ENCODE data around the gene ALMS1.
"Not testable (repeated sequence)": the region's sequence is repeated elsewhere in the genome, so short reads cannot be mapped to it uniquely, and the experiment has no call there.

The ALMS1 gene

GRCh38 chr2:73530773-73531172, 145.1 kb downstream of the ALMS1 start:
- DNase-seq; H2BK12ac ChIP-seq (ENCODE audit: low read length in 2 of 2); H3K18ac ChIP-seq (ENCODE audit: low read depth in 1 of 2, low read length in 2 of 2); H3K79me1 ChIP-seq (replicated peaks; ENCODE audit: low read length, poor library complexity, severe bottlenecking); H3K4me2 ChIP-seq (ENCODE audit: low read length, poor library complexity, severe bottlenecking); H3K4ac ChIP-seq (ENCODE audit: low read depth in 1 of 2, low read length in 2 of 2); H3K23ac ChIP-seq (ENCODE audit: low read length in 2 of 2); H4K91ac ChIP-seq (ENCODE audit: low read length); H2AFZ ChIP-seq (ENCODE audit: low read depth, low read length); H2AK5ac ChIP-seq (ENCODE audit: low read length, severe bottlenecking); H3K27me3 ChIP-seq (ENCODE audit: control insufficient read depth in 1 of 2, insufficient read depth in 1 of 2, low read length in 2 of 2); H2BK120ac ChIP-seq (ENCODE audit: low read depth, low read length); H3K9ac ChIP-seq (ENCODE audit: low read length); H3K27ac ChIP-seq (ENCODE audit: low read length, poor library complexity, severe bottlenecking); H2BK5ac ChIP-seq (ENCODE audit: low read depth, low read length, poor library complexity, severe bottlenecking); H3K14ac ChIP-seq (ENCODE audit: low read length in 2 of 2); H2BK15ac ChIP-seq (ENCODE audit: low read depth, poor library complexity, severe bottlenecking); H3K4me3 ChIP-seq (ENCODE audit: insufficient read depth in 1 of 2, low read depth in 1 of 2, low read length in 2 of 2); H4K8ac ChIP-seq (ENCODE audit: low read length); H3K4me1 ChIP-seq (ENCODE audit: control insufficient read depth, insufficient read depth, low read depth, low read length): not testable (repeated sequence)
- H3K36me3 ChIP-seq (ENCODE audit: control insufficient read depth in 1 of 2, insufficient read depth in 2 of 2, low read depth in 1 of 2, low read length in 2 of 2) = peaks cover 17 to 19% of the 10 kb centered on the region in 2 experiments
- 96% methylated on average over 4 of the region's 4 CpGs for WGBS
- peaks cover 25% of the 10 kb centered on the region for H3K9me3 ChIP-seq (ENCODE audit: control insufficient read depth, low read length)

DNA sequence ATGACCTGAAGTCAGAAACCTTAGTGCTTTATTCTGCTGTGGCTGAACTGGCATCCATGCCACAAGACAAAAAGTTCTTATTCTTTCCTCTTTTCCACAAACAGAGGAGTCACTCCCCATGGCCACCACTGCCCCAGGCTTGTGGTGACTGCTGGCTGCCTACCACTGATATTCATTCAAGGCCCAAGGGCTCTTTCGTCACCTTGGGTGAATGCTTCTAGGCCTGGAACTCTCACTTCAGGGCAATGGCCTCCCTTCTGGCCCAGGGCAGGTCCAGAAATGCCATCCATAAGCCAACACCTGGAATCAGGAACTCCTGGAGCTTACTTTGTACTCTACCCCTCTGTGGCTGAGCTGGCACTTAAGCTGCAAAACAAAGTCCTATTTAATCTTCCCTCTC, 146.7 kb downstream of the ALMS1 start:
- H3K27ac ChIP-seq (ENCODE audit: low read length, poor library complexity, severe bottlenecking) = no peak overlapping the region
- no peak overlapping the region for H3K18ac ChIP-seq (ENCODE audit: low read depth in 1 of 2, low read length in 2 of 2)
- H3K36me3 ChIP-seq (ENCODE audit: control insufficient read depth in 1 of 2, insufficient read depth in 2 of 2, low read depth in 1 of 2, low read length in 2 of 2) = peaks cover 17 to 21% of the 10 kb centered on the region in 2 experiments
- no peak overlapping the region for H2BK12ac ChIP-seq (ENCODE audit: low read length in 2 of 2)
- H3K4me3 ChIP-seq (ENCODE audit: insufficient read depth in 1 of 2, low read depth in 1 of 2, low read length in 2 of 2) = no peak overlapping the region
- H2BK5ac ChIP-seq (ENCODE audit: low read depth, low read length, poor library complexity, severe bottlenecking) = no peak overlapping the region
- H3K9ac ChIP-seq (ENCODE audit: low read length) = no peak overlapping the region
- H2BK15ac ChIP-seq (ENCODE audit: low read depth, poor library complexity, severe bottlenecking) = no peak overlapping the region
- H4K8ac ChIP-seq (ENCODE audit: low read length) = no peak overlapping the region
- no peak overlapping the region for H2BK120ac ChIP-seq (ENCODE audit: low read depth, low read length)
- H3K4me2 ChIP-seq (ENCODE audit: low read length, poor library complexity, severe bottlenecking) = no peak overlapping the region
- no peak overlapping the region for H3K14ac ChIP-seq (ENCODE audit: low read length in 2 of 2)
- H2AFZ ChIP-seq (ENCODE audit: low read depth, low read length) = no peak overlapping the region
- H3K27me3 ChIP-seq (ENCODE audit: control insufficient read depth in 1 of 2, insufficient read depth in 1 of 2, low read length in 2 of 2) = no peaks in the 10 kb centered on the region
- no peak overlapping the region for H3K4ac ChIP-seq (ENCODE audit: low read depth in 1 of 2, low read length in 2 of 2)
- H4K91ac ChIP-seq (ENCODE audit: low read length) = no peak overlapping the region
- H3K23ac ChIP-seq (ENCODE audit: low read length in 2 of 2) = no peak overlapping the region
- no peaks in the 10 kb centered on the region for H3K4me1 ChIP-seq (ENCODE audit: control insufficient read depth, insufficient read depth, low read depth, low read length)
- peaks cover 13% of the 10 kb centered on the region for H3K9me3 ChIP-seq (ENCODE audit: control insufficient read depth, low read length)
- DNase-seq = no peak
- 97% methylated on average over 1 of the region's 1 CpG for WGBS
- H3K79me1 ChIP-seq (replicated peaks; ENCODE audit: low read length, poor library complexity, severe bottlenecking) = no peaks in the 10 kb centered on the region
- no peak overlapping the region for H2AK5ac ChIP-seq (ENCODE audit: low read length, severe bottlenecking)

GRCh38 chr2:73536133-73536840, 150.7 kb downstream of the ALMS1 start:
- 97% methylated on average over 4 of the region's 6 CpGs for WGBS
- DNase-seq = no peak
- no peak overlapping the region for H4K8ac ChIP-seq (ENCODE audit: low read length)
- no peaks in the 10 kb centered on the region for H3K4me1 ChIP-seq (ENCODE audit: control insufficient read depth, insufficient read depth, low read depth, low read length)
- no peak overlapping the region for H3K14ac ChIP-seq (ENCODE audit: low read length in 2 of 2)
- no peak overlapping the region for H3K23ac ChIP-seq (ENCODE audit: low read length in 2 of 2)
- peaks cover 21% of the 10 kb centered on the region in 2 experiments for H3K36me3 ChIP-seq (ENCODE audit: control insufficient read depth in 1 of 2, insufficient read depth in 2 of 2, low read depth in 1 of 2, low read length in 2 of 2)
- no peaks in the 10 kb centered on the region for H3K27me3 ChIP-seq (ENCODE audit: control insufficient read depth in 1 of 2, insufficient read depth in 1 of 2, low read length in 2 of 2)
- H3K9ac ChIP-seq (ENCODE audit: low read length) = no peak overlapping the region
- no peak overlapping the region for H2BK12ac ChIP-seq (ENCODE audit: low read length in 2 of 2)
- no peak overlapping the region for H4K91ac ChIP-seq (ENCODE audit: low read length)
- H3K79me1 ChIP-seq (replicated peaks; ENCODE audit: low read length, poor library complexity, severe bottlenecking) = no peaks in the 10 kb centered on the region
- H2BK5ac ChIP-seq (ENCODE audit: low read depth, low read length, poor library complexity, severe bottlenecking) = no peak overlapping the region
- no peak overlapping the region for H3K27ac ChIP-seq (ENCODE audit: low read length, poor library complexity, severe bottlenecking)
- no peak overlapping the region for H3K4me2 ChIP-seq (ENCODE audit: low read length, poor library complexity, severe bottlenecking)
- no peak overlapping the region for H3K18ac ChIP-seq (ENCODE audit: low read depth in 1 of 2, low read length in 2 of 2)
- H3K9me3 ChIP-seq (ENCODE audit: control insufficient read depth, low read length) = peaks cover 5% of the 10 kb centered on the region
- H3K4ac ChIP-seq (ENCODE audit: low read depth in 1 of 2, low read length in 2 of 2) = no peak overlapping the region
- no peak overlapping the region for H2BK15ac ChIP-seq (ENCODE audit: low read depth, poor library complexity, severe bottlenecking)
- no peak overlapping the region for H3K4me3 ChIP-seq (ENCODE audit: insufficient read depth in 1 of 2, low read depth in 1 of 2, low read length in 2 of 2)
- no peak overlapping the region for H2BK120ac ChIP-seq (ENCODE audit: low read depth, low read length)
- H2AK5ac ChIP-seq (ENCODE audit: low read length, severe bottlenecking) = no peak overlapping the region
- H2AFZ ChIP-seq (ENCODE audit: low read depth, low read length) = no peak overlapping the region

DNA sequence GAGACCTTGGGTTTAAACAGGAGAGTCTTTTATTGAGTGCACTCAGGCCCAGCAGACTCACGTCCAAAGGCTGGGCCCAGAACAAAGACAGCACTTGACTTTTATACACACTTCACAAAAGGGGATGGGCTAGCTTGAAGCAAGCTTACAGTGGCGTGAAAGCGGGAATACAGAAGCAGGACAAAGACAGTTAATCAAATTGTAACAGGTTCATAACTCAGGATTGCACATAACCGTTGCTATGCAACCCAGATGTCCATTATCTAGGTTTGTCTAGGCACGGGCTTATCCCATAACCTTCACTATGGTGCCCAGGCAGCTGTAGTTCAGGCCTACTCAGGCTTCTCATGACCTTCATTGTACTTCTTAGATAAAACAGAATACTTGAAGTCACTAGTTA, 175.2 kb downstream of the ALMS1 start:
- H3K23ac ChIP-seq (ENCODE audit: low read length in 2 of 2); H2BK15ac ChIP-seq (ENCODE audit: low read depth, poor library complexity, severe bottlenecking); H2BK5ac ChIP-seq (ENCODE audit: low read depth, low read length, poor library complexity, severe bottlenecking); H4K91ac ChIP-seq (ENCODE audit: low read length); H3K18ac ChIP-seq (ENCODE audit: low read depth in 1 of 2, low read length in 2 of 2); H3K27ac ChIP-seq (ENCODE audit: low read length, poor library complexity, severe bottlenecking); H3K14ac ChIP-seq (ENCODE audit: low read length in 2 of 2); H3K4me3 ChIP-seq (ENCODE audit: insufficient read depth in 1 of 2, low read depth in 1 of 2, low read length in 2 of 2); H3K27me3 ChIP-seq (ENCODE audit: control insufficient read depth in 1 of 2, insufficient read depth in 1 of 2, low read length in 2 of 2); H3K79me1 ChIP-seq (replicated peaks; ENCODE audit: low read length, poor library complexity, severe bottlenecking); H2BK120ac ChIP-seq (ENCODE audit: low read depth, low read length); H2AK5ac ChIP-seq (ENCODE audit: low read length, severe bottlenecking); H3K4ac ChIP-seq (ENCODE audit: low read depth in 1 of 2, low read length in 2 of 2); H3K4me2 ChIP-seq (ENCODE audit: low read length, poor library complexity, severe bottlenecking); H3K9ac ChIP-seq (ENCODE audit: low read length); H3K9me3 ChIP-seq (ENCODE audit: control insufficient read depth, low read length); H3K4me1 ChIP-seq (ENCODE audit: control insufficient read depth, insufficient read depth, low read depth, low read length); H2AFZ ChIP-seq (ENCODE audit: low read depth, low read length); H4K8ac ChIP-seq (ENCODE audit: low read length); H2BK12ac ChIP-seq (ENCODE audit: low read length in 2 of 2); DNase-seq: not testable (repeated sequence)
- WGBS = 88% methylated on average over 3 of the region's 5 CpGs
- peaks cover 0 to 27% of the 10 kb centered on the region in 2 experiments for H3K36me3 ChIP-seq (ENCODE audit: control insufficient read depth in 1 of 2, insufficient read depth in 2 of 2, low read depth in 1 of 2, low read length in 2 of 2)
